Mesenchymal stem cell (in vitro differentiated cells and primary cell): ENCODE measurements around the gene TMEM59L.

Experiments
- DNase-seq: peaks from one replicate; pipeline ENCODE4 v3.0.0-alpha.2; 2013
- H2AFZ ChIP-seq: one replicate; pipeline ENCODE4 v1.6.1; 2013; ENCODE audit warnings: low read depth, mild to moderate bottlenecking, control low read depth, inconsistent platforms, low read length, moderate library complexity
- H2AK5ac ChIP-seq: 2 replicates; pipeline ENCODE4 v1.6.1; 2013; ENCODE audit warnings: low read length, moderate library complexity, mild to moderate bottlenecking, inconsistent platforms; ENCODE audit not compliant: severe bottlenecking
- H2BK120ac ChIP-seq: one replicate; pipeline ENCODE4 v1.6.1; 2013; ENCODE audit warnings: low read depth, mild to moderate bottlenecking, inconsistent platforms, low read length, moderate library complexity
- H2BK12ac ChIP-seq, 2 experiments: one replicate each; pipeline ENCODE4 v1.6.1; 2013; ENCODE audit warnings: inconsistent platforms in 2 of 2, low read length in 2 of 2, mild to moderate bottlenecking in 2 of 2, moderate library complexity in 2 of 2, control low read depth in 1 of 2
- H2BK15ac ChIP-seq: one replicate; pipeline ENCODE4 v1.6.1; 2013; ENCODE audit warnings: mild to moderate bottlenecking, low read depth, inconsistent platforms; ENCODE audit not compliant: poor library complexity, severe bottlenecking
- H2BK5ac ChIP-seq: 2 replicates; pipeline ENCODE4 v1.6.1; 2013; ENCODE audit warnings: low read depth, mild to moderate bottlenecking, low read length, control low read depth, inconsistent platforms; ENCODE audit not compliant: poor library complexity, severe bottlenecking
- H3K14ac ChIP-seq, 2 experiments: one replicate each; pipeline ENCODE4 v1.6.1; 2013; ENCODE audit warnings: inconsistent platforms in 2 of 2, low read length in 2 of 2, control low read depth in 1 of 2, mild to moderate bottlenecking in 1 of 2, moderate library complexity in 1 of 2
- H3K18ac ChIP-seq, 2 experiments: one replicate each; pipeline ENCODE4 v1.6.1; 2013; ENCODE audit warnings: inconsistent platforms in 2 of 2, low read length in 2 of 2, control low read depth in 1 of 2, low read depth in 1 of 2, mild to moderate bottlenecking in 1 of 2
- H3K23ac ChIP-seq, 2 experiments: one replicate each; pipeline ENCODE4 v1.6.1; 2013; ENCODE audit warnings: inconsistent platforms in 2 of 2, low read length in 2 of 2, mild to moderate bottlenecking in 2 of 2, moderate library complexity in 2 of 2, control low read depth in 1 of 2
- H3K27ac ChIP-seq: 2 replicates; pipeline ENCODE4 v1.5.1; 2013; ENCODE audit warnings: mild to moderate bottlenecking, moderate library complexity, low read length, control low read depth, inconsistent platforms; ENCODE audit not compliant: poor library complexity, severe bottlenecking
- H3K27me3 ChIP-seq, 2 experiments: 2 replicates each; pipeline versions ENCODE4 v1.6.1 to v1.7.0; 2013; ENCODE audit warnings: low read length in 2 of 2, mild to moderate bottlenecking in 2 of 2, moderate library complexity in 2 of 2, control low read depth in 1 of 2, inconsistent platforms in 1 of 2; ENCODE audit not compliant: control insufficient read depth in 1 of 2, insufficient read depth in 1 of 2
- H3K36me3 ChIP-seq, 2 experiments: 2 replicates each; pipeline versions ENCODE4 v1.6.1 to v1.7.0; 2013; ENCODE audit warnings: low read length in 2 of 2, control low read depth in 1 of 2, inconsistent platforms in 1 of 2, low read depth in 1 of 2, mild to moderate bottlenecking in 1 of 2; ENCODE audit not compliant: insufficient read depth in 2 of 2, control insufficient read depth in 1 of 2
- H3K4ac ChIP-seq, 2 experiments: one replicate each; pipeline ENCODE4 v1.6.1; 2013; ENCODE audit warnings: inconsistent platforms in 2 of 2, low read length in 2 of 2, mild to moderate bottlenecking in 2 of 2, moderate library complexity in 2 of 2, control low read depth in 1 of 2, low read depth in 1 of 2
- H3K4me1 ChIP-seq: 2 replicates; pipeline ENCODE4 v1.6.1; 2013; ENCODE audit warnings: low read depth, low read length, control low read depth; ENCODE audit not compliant: control insufficient read depth, insufficient read depth
- H3K4me2 ChIP-seq: 2 replicates; pipeline ENCODE4 v1.6.1; 2013; ENCODE audit warnings: low read length, mild to moderate bottlenecking, inconsistent platforms; ENCODE audit not compliant: poor library complexity, severe bottlenecking
- H3K4me3 ChIP-seq, 2 experiments: 2 replicates each; pipeline versions ENCODE4 v1.5.1 to v1.7.0; 2013; ENCODE audit warnings: low read length in 2 of 2, mild to moderate bottlenecking in 2 of 2, control low read depth in 1 of 2, low read depth in 1 of 2; ENCODE audit not compliant: insufficient read depth in 1 of 2
- H3K79me1 ChIP-seq: replicated peaks from 2 replicates; pipeline ENCODE4 v1.6.1; 2013; ENCODE audit warnings: mild to moderate bottlenecking, control low read depth, low read length, inconsistent platforms; ENCODE audit not compliant: poor library complexity, severe bottlenecking
- H3K9ac ChIP-seq: 2 replicates; pipeline ENCODE4 v1.7.0; 2013; ENCODE audit warnings: mild to moderate bottlenecking, low read length, moderate library complexity
- H3K9me3 ChIP-seq: 2 replicates; pipeline ENCODE4 v1.7.0; 2013; ENCODE audit warnings: mild to moderate bottlenecking, low read length; ENCODE audit not compliant: control insufficient read depth
- H4K8ac ChIP-seq: one replicate; pipeline ENCODE4 v1.6.1; 2013; ENCODE audit warnings: inconsistent platforms, mild to moderate bottlenecking, low read length, moderate library complexity
- H4K91ac ChIP-seq: one replicate; pipeline ENCODE4 v1.6.1; 2013; ENCODE audit warnings: mild to moderate bottlenecking, low read length, inconsistent platforms
- WGBS: methylation state at CpG from one replicate; pipeline ENCODE4 v1.1.7; 2013; ENCODE audit warnings: mixed read lengths; 5-methylcytosine and 5-hydroxymethylcytosine counted together

Gene TMEM59L

DNA sequence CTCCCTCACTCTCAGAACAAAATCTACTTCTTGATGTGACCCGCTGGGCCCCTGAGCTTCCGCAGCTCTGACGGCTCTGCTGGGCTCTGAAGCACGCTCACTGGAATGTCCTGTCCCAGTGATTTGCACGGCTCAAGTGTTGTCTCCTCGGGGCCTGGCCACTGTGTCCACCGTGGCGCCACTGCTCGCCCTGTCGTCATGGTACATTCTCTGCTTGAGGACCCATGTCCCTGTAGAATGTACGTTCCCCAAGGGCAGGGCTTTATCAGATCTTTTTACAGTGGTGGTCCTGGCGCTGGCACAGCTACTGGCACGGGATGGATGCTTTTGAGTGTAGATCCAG, 36.3 kb downstream of the TMEM59L start:
- Histone ChIP-seq H3K9ac (peak overlapping the region; percentile 89), H2BK12ac (peak overlapping the region; percentile 62 to 99), H4K8ac (peak overlapping the region; percentile 78), H2BK120ac (peak overlapping the region; percentile 55), H3K27ac (peak overlapping the region; percentile 77), H3K36me3 (peaks cover 0 to 11% of the 10 kb centered on the region in 2 experiments), H3K23ac (peak overlapping the region in 1 of 2 experiments; percentile 46), H2AK5ac (peak overlapping the region; percentile 23), H3K18ac (peak overlapping the region; percentile 90 to 98), H3K4ac (peak overlapping the region; percentile 42 to 93), H3K4me2 (peak overlapping the region; percentile 69), H2BK5ac (no peak overlapping the region), H3K27me3 (no peaks in the 10 kb centered on the region), H3K9me3 (peaks cover 6% of the 10 kb centered on the region), H2AFZ (no peak overlapping the region), H3K79me1 (peaks cover 38% of the 10 kb centered on the region), H3K4me1 (peaks cover 48% of the 10 kb centered on the region), H3K14ac (peak overlapping the region in 1 of 2 experiments; percentile 50), H2BK15ac (peak overlapping the region; percentile 45), H4K91ac (peak overlapping the region; percentile 76), H3K4me3 (peak overlapping the region in 1 of 2 experiments; percentile 61)
- WGBS, result 47% methylated on average over 13 of the region's 13 CpGs
- peak; percentile 74 for DNase-seq

DNA sequence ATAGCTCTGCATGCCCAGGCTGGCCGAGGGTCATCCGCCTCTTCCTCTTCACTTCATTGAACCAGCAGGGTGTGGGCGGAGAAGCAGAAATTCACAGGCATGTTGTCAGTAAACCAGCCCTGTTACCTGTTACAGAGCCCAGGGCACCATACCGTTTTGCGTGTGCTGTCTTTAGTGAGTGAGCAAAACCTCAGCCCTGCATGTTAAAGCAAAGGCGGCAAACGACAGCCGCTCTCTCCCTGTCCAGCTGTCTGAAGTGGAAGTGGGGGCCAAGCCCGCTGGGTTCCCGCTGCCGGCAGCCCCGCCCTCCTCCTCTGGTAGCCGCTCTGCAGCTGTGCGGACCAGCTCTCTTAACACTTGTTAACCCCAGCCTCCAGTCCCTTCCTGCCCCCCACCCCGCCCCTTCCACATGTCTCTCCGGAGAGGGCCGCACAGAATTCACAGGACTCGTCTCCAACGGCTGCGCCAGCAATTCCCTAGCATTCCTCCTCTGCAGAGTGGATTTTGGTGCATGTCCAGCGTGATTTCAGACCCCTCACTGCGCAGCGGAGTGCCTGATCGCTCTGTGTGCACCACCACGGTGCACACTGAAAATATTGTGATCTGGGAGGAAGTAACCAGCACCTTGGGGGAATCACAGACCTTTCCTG, 36.8 kb downstream of the TMEM59L start:
- Histone ChIP-seq H2BK5ac (no peak overlapping the region), H3K14ac (peak overlapping the region in 1 of 2 experiments; percentile 90), H3K4ac (peak overlapping the region; percentile 42 to 93), H3K9ac (peak overlapping the region; percentile 89), H4K91ac (peak overlapping the region; percentile 89), H2AFZ (no peak overlapping the region), H3K27ac (peak overlapping the region; percentile 77), H3K4me3 (peak overlapping the region in 1 of 2 experiments; percentile 61), H3K9me3 (peaks cover under 1% of the 10 kb centered on the region), H3K27me3 (no peaks in the 10 kb centered on the region), H2BK15ac (peak overlapping the region; percentile 45), H2BK12ac (peak overlapping the region; percentile 62 to 99), H3K23ac (peak overlapping the region in 1 of 2 experiments; percentile 46), H2AK5ac (peak overlapping the region; percentile 23), H3K4me1 (peaks cover 48% of the 10 kb centered on the region), H3K4me2 (peak overlapping the region; percentile 69), H4K8ac (peak overlapping the region; percentile 78), H3K36me3 (peaks cover 0 to 11% of the 10 kb centered on the region in 2 experiments), H3K18ac (peak overlapping the region; percentile 90 to 98), H3K79me1 (peaks cover 36% of the 10 kb centered on the region), H2BK120ac (peak overlapping the region; percentile 66)
- 18% methylated on average over 23 of the region's 25 CpGs for WGBS
- DNase-seq, result peak; percentile 88

GRCh38 chr19:18650021-18650390, 37.3 kb downstream of the TMEM59L start:
- peak overlapping the region; percentile 78 for H4K8ac ChIP-seq
- H3K14ac ChIP-seq, result peak overlapping the region in 1 of 2 experiments; percentile 90
- H2BK12ac ChIP-seq, result peak overlapping the region; percentile 18 to 97
- H3K27ac ChIP-seq, result peak overlapping the region; percentile 77
- no peak overlapping the region for H2AFZ ChIP-seq
- H3K4me1 ChIP-seq, result peaks cover 47% of the 10 kb centered on the region
- peak; percentile 93 for DNase-seq
- H2BK15ac ChIP-seq, result peak overlapping the region; percentile 41
- H2BK5ac ChIP-seq, result no peak overlapping the region
- 8% methylated on average over 17 of the region's 17 CpGs for WGBS
- H3K4me2 ChIP-seq, result peak overlapping the region; percentile 69
- H3K4ac ChIP-seq, result peak overlapping the region; percentile 71
- peaks cover 35% of the 10 kb centered on the region for H3K79me1 ChIP-seq
- H3K9ac ChIP-seq, result peak overlapping the region; percentile 89
- peak overlapping the region; percentile 68 for H2BK120ac ChIP-seq
- H3K4me3 ChIP-seq, result peak overlapping the region in 1 of 2 experiments; percentile 61
- no peak overlapping the region for H2AK5ac ChIP-seq
- H3K23ac ChIP-seq, result no peak overlapping the region
- peak overlapping the region; percentile 89 for H4K91ac ChIP-seq
- H3K9me3 ChIP-seq, result no peaks in the 10 kb centered on the region
- H3K18ac ChIP-seq, result peak overlapping the region; percentile 64 to 98
- H3K27me3 ChIP-seq, result no peaks in the 10 kb centered on the region
- H3K36me3 ChIP-seq, result peaks cover 0 to 11% of the 10 kb centered on the region in 2 experiments

- Histone ChIP-seq H2BK5ac (no peak overlapping the region), H2AFZ (no peak overlapping the region), H3K27ac (peak overlapping the region; percentile 77), H2BK120ac (peak overlapping the region; percentile 68), H3K4me2 (peak overlapping the region; percentile 69), H3K27me3 (no peaks in the 10 kb centered on the region), H2AK5ac (no peak overlapping the region), H4K8ac (peak overlapping the region; percentile 35), H3K4me1 (peaks cover 43% of the 10 kb centered on the region), H3K4me3 (peak overlapping the region in 1 of 2 experiments; percentile 61), H2BK15ac (peak overlapping the region; percentile 41), H3K79me1 (peaks cover 35% of the 10 kb centered on the region), H3K18ac (peak overlapping the region; percentile 81 to 98), H4K91ac (peak overlapping the region; percentile 78), H3K9me3 (no peaks in the 10 kb centered on the region), H3K14ac (no peak overlapping the region), H2BK12ac (peak overlapping the region; percentile 18 to 70), H3K9ac (peak overlapping the region; percentile 89), H3K23ac (no peak overlapping the region), H3K4ac (peak overlapping the region; percentile 71 to 90), H3K36me3 (peaks cover 0 to 11% of the 10 kb centered on the region in 2 experiments)
- WGBS, result 7% methylated on average over 34 of the region's 34 CpGs
- DNase-seq, result peak; percentile 98
Measured at GRCh38 chr19:18650468-18651041, 37.9 kb downstream of the TMEM59L start.
